K562 (cell line): ENCODE results near the gene CHPF. TPM values are rescaled to one million over a fixed set of nuclear protein-coding genes. Genes with fewer than 3 reads are reported as not detected.
A peak's percentile ranks its signal among the peaks of the same experiment; 100 is the strongest.

ENCODE experiments used
- CBX2 ChIP-seq: fragments of 200-600 bp; sonication (generic); IDR thresholded peaks from one replicate; pipeline ENCODE4 v1.6.1; 2012; ENCODE audit warnings: mild to moderate bottlenecking, low read length, inconsistent platforms; ENCODE audit not compliant: insufficient read depth, poor library complexity, severe bottlenecking
- HDAC3 ChIP-seq: fragments of 450-650 bp; IDR thresholded peaks from 2 replicates; pipeline ENCODE4 v1.6.1; 2018; ENCODE audit warnings: borderline replicate concordance, mild to moderate bottlenecking, moderate library complexity; ENCODE audit not compliant: partially characterized antibody
- HDGF ChIP-seq: fragments of 450-650 bp; IDR thresholded peaks from 2 replicates; pipeline ENCODE4 v1.6.1; 2016
- LCOR ChIP-seq: sonication (generic); formaldehyde crosslinking; IDR thresholded peaks from 2 replicates; pipeline ENCODE4 v1.8.0; 2022; ENCODE audit warnings: mild to moderate bottlenecking, missing genetic modification reagents
- NFE2L1 ChIP-seq: fragments of 450-650 bp; IDR thresholded peaks from 2 replicates; pipeline ENCODE4 v1.6.1; 2016; ENCODE audit warnings: missing genetic modification characterization, low read depth, mild to moderate bottlenecking, missing compliant biosample characterization, moderate library complexity, borderline replicate concordance
- PHB ChIP-seq: fragments of 250-450 bp; sonication (Bioruptor Pico); IDR thresholded peaks from 2 replicates; pipeline ENCODE4 v1.5.0; 2021
- PHF20 ChIP-seq: fragments of 450-650 bp; IDR thresholded peaks from 2 replicates; pipeline ENCODE4 v1.6.1; 2018; ENCODE audit not compliant: partially characterized antibody
- SAP30 ChIP-seq: fragments of 200-600 bp; sonication (generic); IDR thresholded peaks from 2 replicates; pipeline ENCODE4 v1.6.1; 2012; ENCODE audit warnings: borderline replicate concordance, low read depth, mild to moderate bottlenecking, moderate library complexity, low read length, control low read depth, inconsistent platforms; ENCODE audit not compliant: insufficient read depth, poor library complexity, severe bottlenecking
- STAT5B ChIP-seq: fragments of 250-450 bp; sonication (Bioruptor Pico); IDR thresholded peaks from 2 replicates; pipeline ENCODE4 v1.8.0; 2021; ENCODE audit warnings: mild to moderate bottlenecking, inconsistent platforms
- U2AF1 ChIP-seq: fragments of 200-400 bp; formaldehyde crosslinking; optimal IDR thresholded peaks from 2 replicates; pipeline ENCODE3; 2017; ENCODE audit warnings: mild to moderate bottlenecking, low read depth, low read length, moderate library complexity
- polyA plus RNA-seq, 8 experiments: library from polyadenylated mRNA; depleted of rRNA in 4 of 8; stranded (reverse) in 5 of 8; unstranded in 3 of 8; fragments of >200 nt; fragmentation: Nextera tagmentation in 2 of 8; fragmentation: Illumina TruSeq in 1 of 8; extraction: Ambion mirVana in 2 of 8; extraction: Trizol in 1 of 8; gene quantifications; 2 replicates each; pipeline versions ENCODE4 v1.2.1 to v1.2.3, GENCODE V29; 2011 to 2014; ENCODE audit warnings: inconsistent platforms in 1 of 8, missing spikeins in 1 of 8
- total RNA-seq, 7 experiments: library from RNA; depleted of rRNA in 6 of 7; stranded (reverse); fragments of >200 nt in 6 of 7; fragmentation: Illumina TruSeq in 2 of 7; extraction: Trizol in 2 of 7; gene quantifications; 2 replicates each; pipeline versions ENCODE4 v1.2.1 to v1.2.3, GENCODE V29; 2011 to 2021; ENCODE audit warnings: low replicate concordance in 1 of 7
- TF ChIP-seq, protein P1 (sequence below): IDR thresholded peaks from 3 replicates; pipeline ENCODE4 v1.6.1; 2011; ENCODE audit warnings: borderline replicate concordance, mild to moderate bottlenecking, moderate library complexity; ENCODE audit not compliant: insufficient read length; ENCODE audit errors: extremely low read depth
- TF ChIP-seq, protein P2 (sequence below): fragments of 450-650 bp; IDR thresholded peaks from 2 replicates; pipeline ENCODE4 v1.6.1; 2016; ENCODE audit warnings: low read depth
- TF ChIP-seq, protein P3 (sequence below), 3 experiments: IDR thresholded peaks in 2 of 3; conservative IDR thresholded peaks in 1 of 3; 2 replicates each; pipeline ENCODE4 v1.5.1; 2011 to 2012; ENCODE audit warnings: low read length in 3 of 3, mild to moderate bottlenecking in 3 of 3, control low read depth in 2 of 3, improper control_type of control experiment in 1 of 3, inconsistent platforms in 1 of 3, low read depth in 1 of 3, mixed read lengths in 1 of 3, moderate library complexity in 1 of 3; ENCODE audit not compliant: insufficient read depth in 2 of 3

The CHPF gene
- total and polyA plus RNA-seq, 9 of the 15 experiments (the other 6 are each of a cell fraction or from before 2014, with no cell fraction given): 0.15 to 57.2 (median 7.9) TPM

DNA sequence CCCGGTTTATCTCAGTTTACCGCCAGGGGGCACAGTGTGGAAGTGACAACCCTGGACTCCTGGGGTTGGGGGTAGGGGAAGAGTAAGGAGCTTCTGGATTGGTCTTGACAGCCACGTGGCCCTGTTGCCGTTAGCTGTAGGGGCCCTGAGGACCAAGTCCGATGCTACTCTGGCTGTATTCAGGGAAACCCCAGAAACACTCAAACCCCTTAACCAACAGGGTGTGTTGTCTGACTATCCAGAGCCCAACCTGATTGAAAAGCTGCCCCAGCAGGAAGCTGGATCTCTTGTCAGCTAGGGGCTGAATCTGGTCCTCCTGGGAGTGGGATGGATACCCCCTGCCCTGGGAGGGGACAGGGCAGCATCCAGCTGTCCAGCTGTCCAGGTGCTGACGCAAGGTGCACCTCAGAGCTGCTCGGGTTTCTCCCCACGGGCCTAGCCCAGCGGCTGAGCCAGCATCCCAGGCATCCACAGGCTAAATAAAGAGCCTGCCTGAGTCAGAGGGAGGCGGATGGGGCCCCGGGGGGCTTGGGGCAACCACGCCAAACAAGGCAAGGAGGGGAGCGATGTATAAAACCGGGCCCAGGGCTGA, 48.0 kb downstream of the CHPF start (continued):
- TF ChIP-seq, protein P1, sequence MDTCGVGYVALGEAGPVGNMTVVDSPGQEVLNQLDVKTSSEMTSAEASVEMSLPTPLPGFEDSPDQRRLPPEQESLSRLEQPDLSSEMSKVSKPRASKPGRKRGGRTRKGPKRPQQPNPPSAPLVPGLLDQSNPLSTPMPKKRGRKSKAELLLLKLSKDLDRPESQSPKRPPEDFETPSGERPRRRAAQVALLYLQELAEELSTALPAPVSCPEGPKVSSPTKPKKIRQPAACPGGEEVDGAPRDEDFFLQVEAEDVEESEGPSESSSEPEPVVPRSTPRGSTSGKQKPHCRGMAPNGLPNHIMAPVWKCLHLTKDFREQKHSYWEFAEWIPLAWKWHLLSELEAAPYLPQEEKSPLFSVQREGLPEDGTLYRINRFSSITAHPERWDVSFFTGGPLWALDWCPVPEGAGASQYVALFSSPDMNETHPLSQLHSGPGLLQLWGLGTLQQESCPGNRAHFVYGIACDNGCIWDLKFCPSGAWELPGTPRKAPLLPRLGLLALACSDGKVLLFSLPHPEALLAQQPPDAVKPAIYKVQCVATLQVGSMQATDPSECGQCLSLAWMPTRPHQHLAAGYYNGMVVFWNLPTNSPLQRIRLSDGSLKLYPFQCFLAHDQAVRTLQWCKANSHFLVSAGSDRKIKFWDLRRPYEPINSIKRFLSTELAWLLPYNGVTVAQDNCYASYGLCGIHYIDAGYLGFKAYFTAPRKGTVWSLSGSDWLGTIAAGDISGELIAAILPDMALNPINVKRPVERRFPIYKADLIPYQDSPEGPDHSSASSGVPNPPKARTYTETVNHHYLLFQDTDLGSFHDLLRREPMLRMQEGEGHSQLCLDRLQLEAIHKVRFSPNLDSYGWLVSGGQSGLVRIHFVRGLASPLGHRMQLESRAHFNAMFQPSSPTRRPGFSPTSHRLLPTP: no peak
- TF ChIP-seq U2AF1 (no peak), SAP30 (peak; percentile 41), LCOR (CRISPR knock-in tag) (0 out of 2 replicates have a peak, but pooled peaks have one; percentile 18), HDAC3 (no peak), HDGF (no peak), NFE2L1 (tag) (no peak), PHF20 (no peak), CBX2 (no peak), PHB (CRISPR knock-in tag) (no peak), STAT5B (CRISPR knock-in tag) (no peak)
- TF ChIP-seq, protein P2, sequence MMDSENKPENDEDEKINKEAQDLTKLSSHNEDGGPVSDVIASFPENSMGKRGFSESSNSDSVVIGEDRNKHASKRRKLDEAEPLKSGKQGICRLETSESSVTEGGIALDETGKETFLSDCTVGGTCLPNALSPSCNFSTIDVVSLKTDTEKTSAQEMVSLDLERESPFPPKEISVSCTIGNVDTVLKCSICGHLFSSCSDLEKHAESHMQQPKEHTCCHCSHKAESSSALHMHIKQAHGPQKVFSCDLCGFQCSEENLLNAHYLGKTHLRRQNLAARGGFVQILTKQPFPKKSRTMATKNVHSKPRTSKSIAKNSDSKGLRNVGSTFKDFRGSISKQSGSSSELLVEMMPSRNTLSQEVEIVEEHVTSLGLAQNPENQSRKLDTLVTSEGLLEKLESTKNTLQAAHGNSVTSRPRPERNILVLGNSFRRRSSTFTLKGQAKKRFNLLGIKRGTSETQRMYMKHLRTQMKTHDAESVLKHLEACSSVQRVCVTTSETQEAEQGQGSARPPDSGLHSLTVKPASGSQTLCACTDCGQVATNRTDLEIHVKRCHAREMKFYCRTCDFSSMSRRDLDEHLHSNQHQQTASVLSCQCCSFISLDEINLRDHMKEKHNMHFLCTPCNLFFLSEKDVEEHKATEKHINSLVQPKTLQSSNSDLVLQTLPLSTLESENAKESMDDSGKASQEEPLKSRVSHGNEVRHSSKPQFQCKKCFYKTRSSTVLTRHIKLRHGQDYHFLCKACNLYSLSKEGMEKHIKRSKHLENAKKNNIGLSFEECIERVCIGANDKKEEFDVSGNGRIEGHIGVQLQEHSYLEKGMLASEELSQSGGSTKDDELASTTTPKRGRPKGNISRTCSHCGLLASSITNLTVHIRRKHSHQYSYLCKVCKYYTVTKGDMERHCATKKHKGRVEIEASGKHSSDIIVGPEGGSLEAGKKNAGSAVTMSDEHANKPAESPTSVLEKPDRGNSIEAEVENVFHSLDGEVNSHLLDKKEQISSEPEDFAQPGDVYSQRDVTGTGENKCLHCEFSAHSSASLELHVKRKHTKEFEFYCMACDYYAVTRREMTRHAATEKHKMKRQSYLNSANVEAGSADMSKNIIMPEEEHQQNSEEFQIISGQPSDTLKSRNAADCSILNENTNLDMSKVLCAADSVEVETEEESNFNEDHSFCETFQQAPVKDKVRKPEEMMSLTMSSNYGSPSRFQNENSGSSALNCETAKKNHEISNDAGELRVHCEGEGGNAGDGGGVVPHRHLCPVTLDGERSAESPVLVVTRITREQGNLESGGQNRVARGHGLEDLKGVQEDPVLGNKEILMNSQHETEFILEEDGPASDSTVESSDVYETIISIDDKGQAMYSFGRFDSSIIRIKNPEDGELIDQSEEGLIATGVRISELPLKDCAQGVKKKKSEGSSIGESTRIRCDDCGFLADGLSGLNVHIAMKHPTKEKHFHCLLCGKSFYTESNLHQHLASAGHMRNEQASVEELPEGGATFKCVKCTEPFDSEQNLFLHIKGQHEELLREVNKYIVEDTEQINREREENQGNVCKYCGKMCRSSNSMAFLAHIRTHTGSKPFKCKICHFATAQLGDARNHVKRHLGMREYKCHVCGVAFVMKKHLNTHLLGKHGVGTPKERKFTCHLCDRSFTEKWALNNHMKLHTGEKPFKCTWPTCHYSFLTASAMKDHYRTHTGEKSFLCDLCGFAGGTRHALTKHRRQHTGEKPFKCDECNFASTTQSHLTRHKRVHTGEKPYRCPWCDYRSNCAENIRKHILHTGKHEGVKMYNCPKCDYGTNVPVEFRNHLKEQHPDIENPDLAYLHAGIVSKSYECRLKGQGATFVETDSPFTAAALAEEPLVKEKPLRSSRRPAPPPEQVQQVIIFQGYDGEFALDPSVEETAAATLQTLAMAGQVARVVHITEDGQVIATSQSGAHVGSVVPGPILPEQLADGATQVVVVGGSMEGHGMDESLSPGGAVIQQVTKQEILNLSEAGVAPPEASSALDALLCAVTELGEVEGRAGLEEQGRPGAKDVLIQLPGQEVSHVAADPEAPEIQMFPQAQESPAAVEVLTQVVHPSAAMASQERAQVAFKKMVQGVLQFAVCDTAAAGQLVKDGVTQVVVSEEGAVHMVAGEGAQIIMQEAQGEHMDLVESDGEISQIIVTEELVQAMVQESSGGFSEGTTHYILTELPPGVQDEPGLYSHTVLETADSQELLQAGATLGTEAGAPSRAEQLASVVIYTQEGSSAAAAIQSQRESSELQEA: no peak
- TF ChIP-seq, protein P3, sequence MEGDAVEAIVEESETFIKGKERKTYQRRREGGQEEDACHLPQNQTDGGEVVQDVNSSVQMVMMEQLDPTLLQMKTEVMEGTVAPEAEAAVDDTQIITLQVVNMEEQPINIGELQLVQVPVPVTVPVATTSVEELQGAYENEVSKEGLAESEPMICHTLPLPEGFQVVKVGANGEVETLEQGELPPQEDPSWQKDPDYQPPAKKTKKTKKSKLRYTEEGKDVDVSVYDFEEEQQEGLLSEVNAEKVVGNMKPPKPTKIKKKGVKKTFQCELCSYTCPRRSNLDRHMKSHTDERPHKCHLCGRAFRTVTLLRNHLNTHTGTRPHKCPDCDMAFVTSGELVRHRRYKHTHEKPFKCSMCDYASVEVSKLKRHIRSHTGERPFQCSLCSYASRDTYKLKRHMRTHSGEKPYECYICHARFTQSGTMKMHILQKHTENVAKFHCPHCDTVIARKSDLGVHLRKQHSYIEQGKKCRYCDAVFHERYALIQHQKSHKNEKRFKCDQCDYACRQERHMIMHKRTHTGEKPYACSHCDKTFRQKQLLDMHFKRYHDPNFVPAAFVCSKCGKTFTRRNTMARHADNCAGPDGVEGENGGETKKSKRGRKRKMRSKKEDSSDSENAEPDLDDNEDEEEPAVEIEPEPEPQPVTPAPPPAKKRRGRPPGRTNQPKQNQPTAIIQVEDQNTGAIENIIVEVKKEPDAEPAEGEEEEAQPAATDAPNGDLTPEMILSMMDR (IDR thresholded peaks at IDR 0.05 in 2 of 3, conservative IDR thresholded peaks at IDR 0.05 in 1 of 3; ENCODE audit: insufficient read depth in 2 of 3, low read depth in 1 of 3, low read length in 3 of 3): peak; percentile 68 to 73 (median 69)
